Activated effector memory CD4-positive, alpha-beta T cell treated with anti-CD3 and anti-CD28 coated beads, Interleukin-2, amount 50 U/mL, for 16 hours (primary cell): ENCODE measurements around the gene PTPRM.
"Not testable (repeated sequence)": the region's sequence is repeated elsewhere in the genome, so short reads cannot be mapped to it uniquely, and the experiment has no call there.

Experiments used
- DNase-seq: peaks from one replicate; pipeline ENCODE4 v3.0.0-alpha.2; 2020

Gene PTPRM

DNA sequence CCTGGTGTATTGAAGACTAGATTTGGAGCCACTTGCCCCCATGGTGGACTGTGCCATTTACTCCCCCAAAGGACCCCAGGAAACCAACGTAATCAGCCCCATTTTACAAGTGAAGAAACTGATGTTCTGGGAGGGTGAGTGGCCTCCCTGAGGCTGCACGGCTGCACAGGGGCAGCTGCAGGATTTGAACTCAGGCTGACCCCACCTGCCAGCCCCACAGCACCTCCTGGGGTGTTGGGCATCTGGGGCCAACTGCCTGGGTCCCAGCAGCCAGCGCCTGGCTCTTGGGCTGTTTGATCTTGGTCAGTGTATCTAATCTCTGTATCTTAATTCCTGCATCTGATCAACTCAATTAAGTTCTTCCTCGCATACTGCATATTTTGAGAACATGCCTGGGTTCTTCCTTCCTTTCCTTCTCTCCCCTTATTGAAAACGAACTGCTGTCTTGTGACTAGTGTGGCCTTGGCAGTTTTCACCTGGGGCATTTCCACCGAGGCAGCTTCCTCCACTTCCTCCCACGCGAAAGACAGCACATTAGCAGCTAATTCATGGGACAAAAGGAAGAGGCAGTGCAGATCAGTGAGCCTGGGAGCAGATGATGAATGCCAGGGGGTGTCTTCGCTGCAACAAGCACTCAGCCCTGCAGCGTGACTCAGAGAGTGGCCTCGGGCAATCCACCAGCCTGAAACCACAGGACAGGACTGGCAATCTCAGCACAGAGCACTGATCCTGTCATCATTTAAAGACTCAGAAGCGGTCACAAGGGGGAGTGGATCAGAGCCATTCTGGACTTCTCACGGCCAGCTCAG is 858.0 kb downstream of the PTPRM start:
- no peak for DNase-seq

DNA sequence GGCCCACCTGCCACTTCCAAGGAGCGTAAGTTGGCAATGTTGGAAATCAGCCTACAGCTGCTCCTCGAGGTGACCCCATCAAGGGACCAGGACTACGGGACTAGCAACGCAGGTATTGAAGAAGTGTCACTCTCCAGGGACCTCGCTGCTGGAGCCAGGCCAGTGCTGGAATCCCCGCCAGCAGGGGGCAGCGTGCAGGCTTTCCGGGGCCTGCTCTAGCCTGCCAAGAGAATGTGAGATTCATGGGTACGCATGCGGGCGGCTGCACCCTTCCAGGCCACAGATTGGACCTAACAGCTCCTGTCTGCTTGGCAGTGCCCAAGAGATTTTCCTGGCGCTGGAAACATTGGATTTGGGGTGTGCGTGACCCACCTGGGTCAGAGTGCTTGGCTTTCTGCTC is 859.3 kb downstream of the PTPRM start:
- DNase-seq, result no peak

- no peak for DNase-seq
These were observed 860.2 kb downstream of the PTPRM start for GRCh38 chr18:8427339-8427738.

DNA sequence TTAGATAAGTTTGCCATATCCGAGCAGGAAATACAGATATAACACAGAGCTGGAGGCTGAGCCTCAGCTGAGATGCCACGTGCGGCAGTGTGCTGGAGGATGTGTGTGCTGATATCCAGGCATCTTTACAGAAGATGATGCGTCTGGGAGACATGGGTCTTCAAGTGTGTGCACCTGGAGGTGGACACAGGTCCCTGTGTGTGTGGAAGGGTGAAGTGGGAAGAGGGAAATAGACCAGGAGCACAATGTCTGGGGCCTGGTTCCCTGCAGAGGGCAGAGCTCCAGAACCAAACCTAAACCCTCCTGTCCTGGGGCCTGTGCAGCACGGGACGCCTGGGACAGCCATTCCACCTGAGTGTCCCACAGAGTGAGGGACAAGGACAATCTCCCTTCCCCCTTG is 861.8 kb downstream of the PTPRM start:
- DNase-seq, result no peak

- DNase-seq, result no peak
These were observed 863.9 kb downstream of the PTPRM start for GRCh38 chr18:8431036-8431435.

DNA sequence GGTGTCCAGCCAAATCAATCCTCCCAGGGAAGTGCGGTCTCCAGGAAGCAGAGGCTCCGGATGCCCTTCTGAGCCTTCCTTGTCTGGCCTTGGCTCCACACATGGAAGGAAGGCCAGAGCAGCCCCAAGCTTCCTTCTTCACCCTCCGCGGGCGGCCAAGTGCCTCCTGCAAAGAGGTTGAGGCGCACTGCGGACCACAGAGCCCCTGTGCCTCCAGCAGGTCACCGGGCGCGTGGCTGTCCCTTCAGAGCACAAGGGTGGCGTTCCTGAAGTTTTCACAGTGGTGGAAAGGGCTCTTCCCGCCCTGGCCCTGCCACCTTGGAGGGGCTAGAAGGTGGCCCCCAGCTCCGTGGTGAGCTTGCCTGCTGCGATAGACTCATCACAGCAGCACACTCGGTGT is 866.2 kb downstream of the PTPRM start:
- DNase-seq, result no peak

- no peak for DNase-seq
These were observed 866.7 kb downstream of the PTPRM start for GRCh38 chr18:8433771-8434170.

DNA sequence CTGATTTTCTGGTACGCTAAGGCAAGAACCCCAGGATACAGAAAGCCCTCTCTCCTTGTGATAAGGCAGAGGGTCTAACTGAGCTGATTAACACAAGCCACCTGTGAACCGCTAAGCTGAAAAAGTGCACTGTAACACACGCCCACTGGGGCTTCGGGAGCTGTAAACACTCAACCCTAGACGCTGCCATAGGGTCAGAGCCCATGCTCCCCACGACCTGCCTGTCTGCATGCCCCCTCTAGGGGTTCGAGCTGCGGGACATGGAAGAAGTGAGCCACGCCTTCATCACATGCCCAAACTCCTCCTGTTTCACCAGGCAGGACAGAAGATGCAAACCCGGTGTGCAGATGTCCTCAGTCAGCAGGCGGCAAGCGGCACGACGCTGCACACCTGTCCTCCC is 868.3 kb downstream of the PTPRM start:
- DNase-seq, result no peak

GRCh38 chr18:8439055-8439454 is 871.9 kb downstream of the PTPRM start:
- DNase-seq, result no peak

DNA sequence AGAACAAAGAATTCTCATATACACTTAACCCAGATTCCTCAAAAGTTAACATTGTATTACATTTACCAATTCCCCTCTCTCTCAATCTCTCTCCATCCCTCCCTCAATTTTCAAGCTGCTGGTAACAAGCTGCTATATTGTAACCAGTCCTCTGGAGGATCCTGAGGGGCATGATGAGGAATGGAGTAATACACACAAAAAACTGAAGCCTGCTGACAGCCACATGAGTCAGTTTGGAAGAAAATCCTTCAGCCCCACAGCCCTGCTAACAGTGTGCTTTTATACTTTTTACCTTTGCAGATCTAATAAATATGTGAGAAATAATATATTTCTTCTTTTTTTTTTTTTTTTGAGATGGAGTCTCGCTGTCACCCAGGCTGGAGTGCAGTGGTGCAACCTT is 876.4 kb downstream of the PTPRM start:
- DNase-seq, result no peak

GRCh38 chr18:8446936-8447335 is 879.8 kb downstream of the PTPRM start:
- DNase-seq, result not testable (repeated sequence)

GRCh38 chr18:8448130-8448529 is 881.0 kb downstream of the PTPRM start:
- no peak for DNase-seq

DNA sequence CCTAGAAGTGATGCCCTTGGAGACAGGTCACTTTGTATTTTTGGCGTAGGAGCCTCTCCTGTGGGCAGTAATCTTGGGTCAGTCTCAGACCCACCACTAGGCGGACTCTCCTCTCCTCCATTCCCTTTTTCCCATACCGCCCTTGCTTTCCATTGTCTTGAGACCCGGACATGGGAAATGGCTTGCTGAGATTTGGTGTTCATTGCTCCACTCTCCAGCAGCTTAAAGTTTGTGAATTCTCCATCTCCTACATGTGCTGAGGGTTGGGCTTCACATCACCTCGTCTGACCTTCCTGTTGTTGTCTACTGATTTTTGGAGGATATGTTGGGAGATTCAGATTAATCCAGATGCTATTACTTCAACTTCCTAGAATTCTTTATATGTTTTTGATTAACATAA is 882.9 kb downstream of the PTPRM start:
- no peak for DNase-seq

GRCh38 chr18:8450898-8451665 is 884.0 kb downstream of the PTPRM start:
- no peak for DNase-seq

GRCh38 chr18:8453528-8453927 is 886.4 kb downstream of the PTPRM start:
- DNase-seq, result no peak

DNA sequence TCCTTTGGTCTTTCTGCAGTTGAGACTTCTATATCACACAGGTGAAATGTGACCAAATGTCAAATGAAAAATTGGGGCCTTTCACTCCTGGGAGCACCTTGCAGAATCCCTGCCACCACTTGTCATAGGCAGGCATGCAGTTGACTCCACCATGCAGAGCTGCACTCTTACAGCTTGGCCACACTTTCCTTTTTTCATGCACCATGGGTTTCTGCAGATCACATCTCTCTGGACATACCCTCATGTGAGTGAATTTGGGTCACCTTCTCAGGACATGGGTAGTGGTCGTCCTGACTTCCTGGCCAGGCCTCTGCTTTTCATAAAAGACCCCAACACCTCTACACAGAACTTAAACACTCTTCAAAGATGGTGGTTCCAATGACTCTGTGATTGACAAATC is 887.0 kb downstream of the PTPRM start:
- no peak for DNase-seq

DNA sequence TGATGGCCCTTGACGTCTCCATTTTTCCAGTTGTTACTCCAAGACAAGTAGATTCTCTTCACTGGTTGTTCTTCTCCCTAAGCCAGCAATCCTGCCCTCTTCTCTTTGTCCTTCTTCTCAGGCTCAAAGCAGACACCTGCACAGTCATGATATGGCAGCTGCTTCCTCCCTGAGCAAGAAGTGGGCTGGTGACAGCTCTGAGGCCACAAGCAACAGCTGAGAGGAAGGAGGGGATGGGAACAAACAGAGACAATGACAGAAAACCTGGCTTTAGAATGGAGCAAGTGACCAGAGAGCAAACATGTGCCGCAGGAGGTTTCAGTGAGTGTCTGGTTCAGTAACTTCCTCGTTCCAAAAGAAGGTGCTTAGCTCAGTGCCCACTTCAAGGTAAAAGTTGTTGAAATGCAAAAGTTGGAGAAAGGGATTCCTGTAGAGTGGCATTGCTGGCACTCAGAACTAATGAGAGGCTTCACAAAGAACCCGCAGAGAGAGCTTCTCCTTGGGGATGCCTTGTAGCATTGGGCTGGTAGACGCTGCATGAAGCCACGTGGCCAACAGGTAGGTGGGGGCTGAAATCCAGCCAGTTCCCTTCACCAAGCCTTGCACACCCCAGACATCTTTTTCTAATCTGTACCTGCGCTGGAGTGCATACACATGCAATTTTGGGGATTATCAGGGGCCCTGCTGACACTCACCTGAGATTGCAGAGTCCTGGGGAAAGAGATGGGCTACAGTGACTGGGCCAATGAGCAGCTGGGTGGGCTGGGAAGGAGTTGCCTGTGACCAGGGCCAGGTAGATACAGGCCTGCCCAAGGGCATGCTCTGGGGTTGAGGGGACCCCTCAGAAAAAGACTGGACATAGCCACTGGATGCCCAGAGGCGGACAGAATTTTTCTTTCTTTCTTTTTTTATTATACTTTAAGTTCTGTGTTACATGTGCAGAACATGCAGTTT is 888.8 kb downstream of the PTPRM start:
- DNase-seq, result no peak
